Renal cortical epithelial cell (primary cell): Measurements from ENCODE around the gene CCDC178. TPM values are rescaled to one million over a fixed set of nuclear protein-coding genes. Genes with fewer than 3 reads are reported as not detected.

ENCODE experiments used
- DNase-seq: peaks from one replicate; pipeline ENCODE4 v3.0.0-alpha.2; 2011; ENCODE audit warnings: low read depth
- total RNA-seq: library from RNA; depleted of rRNA; stranded (reverse); fragments of >200 nt; gene quantifications from 2 replicates; pipeline ENCODE4 v1.2.3, GENCODE V29; 2014

CCDC178 gene
- total RNA-seq, 1 donor from 2014 or later: 0.30 TPM

GRCh38 chr18:32889615-32890593, 550.6 kb downstream of the CCDC178 start:
- no peak for DNase-seq

- DNase-seq: no peak
Measured at GRCh38 chr18:32888306-32888705, 552.2 kb downstream of the CCDC178 start.

Other genes with a start within 250 kb of the CCDC178 start
- 0.05 and 0.87 TPM in 2 replicates for gene ASXL3, start 137.5 kb upstream of the CCDC178 start, total RNA-seq